Measurements from ENCODE around the gene DCP2.

The DCP2 gene

GRCh38 chr5:112967520-112968083, 9.0 kb upstream of the DCP2 start:
- no peak for DNase-seq

DNA sequence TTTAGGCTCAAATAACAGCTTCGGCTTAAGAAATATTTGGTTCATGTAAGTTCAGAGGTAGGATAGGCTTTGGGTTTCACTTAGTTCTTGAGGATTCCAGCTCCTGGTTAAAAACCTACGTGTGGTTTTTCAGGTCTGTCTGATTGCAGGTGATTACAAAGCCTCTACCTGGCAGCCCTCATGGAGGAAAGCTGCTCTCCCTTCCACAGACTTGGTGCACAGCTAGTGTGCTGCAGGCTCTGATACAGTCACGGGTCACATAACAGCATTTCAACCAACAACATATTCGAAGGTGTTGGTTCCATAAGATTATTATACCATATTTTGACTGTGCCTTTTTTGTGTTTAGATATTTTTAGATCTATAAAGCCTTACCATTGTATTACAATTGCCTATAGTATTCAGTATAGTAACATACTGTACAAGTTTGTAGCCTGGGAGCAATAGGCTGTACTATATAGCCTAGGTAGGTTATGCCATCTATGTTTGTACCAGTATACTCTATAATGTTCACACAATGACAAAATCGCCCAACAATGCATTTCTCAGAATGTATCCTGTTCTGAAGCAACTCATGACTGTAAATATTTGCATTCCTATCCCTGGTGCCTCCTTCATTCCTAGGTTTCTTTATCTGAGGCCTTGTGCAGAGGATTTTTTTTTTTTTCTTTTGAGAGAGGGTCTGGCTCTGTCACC, 8.0 kb upstream of the DCP2 start:
- DNase-seq = no peak

DNA sequence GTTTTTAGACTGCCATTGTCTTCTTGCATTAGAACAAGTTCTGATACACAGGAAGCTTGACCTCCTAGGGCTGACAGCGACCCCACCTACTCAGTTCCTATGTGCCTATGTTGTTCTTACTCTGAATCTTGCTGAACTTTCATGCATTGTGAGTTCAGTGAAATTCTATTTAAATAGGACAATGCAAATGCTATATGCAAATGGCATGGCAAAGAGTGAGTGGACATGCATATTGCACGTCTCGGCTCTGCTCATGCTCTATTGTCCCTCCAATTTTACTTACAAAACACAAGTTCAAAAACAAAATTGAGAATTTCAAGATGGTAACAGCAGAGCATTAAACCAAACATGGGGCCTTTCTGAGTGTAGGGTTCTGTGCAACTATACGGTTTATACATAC, 5.3 kb upstream of the DCP2 start:
- no peak for DNase-seq

- DNase-seq = no peak
These were observed 3.6 kb upstream of the DCP2 start for GRCh38 chr5:112973036-112973435.

GRCh38 chr5:112973904-112974303, 2.7 kb upstream of the DCP2 start:
- DNase-seq = no peak

DNA sequence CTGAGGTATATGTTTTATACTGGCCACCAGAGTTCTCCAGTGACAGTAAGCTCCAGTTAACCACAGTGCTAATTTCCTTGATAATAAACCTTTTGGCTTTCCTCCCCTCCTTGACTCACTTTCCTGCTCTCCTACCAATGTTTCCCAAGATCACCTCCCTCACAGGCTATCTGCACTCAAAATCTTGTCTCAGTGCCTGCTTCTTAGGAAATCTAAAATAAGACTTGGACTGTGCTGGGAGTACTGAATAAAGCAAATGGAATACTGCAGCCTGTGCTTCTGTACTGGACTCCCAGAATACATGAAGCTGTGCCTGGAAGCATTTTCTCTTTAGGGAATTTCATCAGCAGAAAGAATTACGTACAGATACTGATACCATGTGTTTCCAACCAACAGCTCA, 1.7 kb upstream of the DCP2 start:
- no peak for DNase-seq

DNA sequence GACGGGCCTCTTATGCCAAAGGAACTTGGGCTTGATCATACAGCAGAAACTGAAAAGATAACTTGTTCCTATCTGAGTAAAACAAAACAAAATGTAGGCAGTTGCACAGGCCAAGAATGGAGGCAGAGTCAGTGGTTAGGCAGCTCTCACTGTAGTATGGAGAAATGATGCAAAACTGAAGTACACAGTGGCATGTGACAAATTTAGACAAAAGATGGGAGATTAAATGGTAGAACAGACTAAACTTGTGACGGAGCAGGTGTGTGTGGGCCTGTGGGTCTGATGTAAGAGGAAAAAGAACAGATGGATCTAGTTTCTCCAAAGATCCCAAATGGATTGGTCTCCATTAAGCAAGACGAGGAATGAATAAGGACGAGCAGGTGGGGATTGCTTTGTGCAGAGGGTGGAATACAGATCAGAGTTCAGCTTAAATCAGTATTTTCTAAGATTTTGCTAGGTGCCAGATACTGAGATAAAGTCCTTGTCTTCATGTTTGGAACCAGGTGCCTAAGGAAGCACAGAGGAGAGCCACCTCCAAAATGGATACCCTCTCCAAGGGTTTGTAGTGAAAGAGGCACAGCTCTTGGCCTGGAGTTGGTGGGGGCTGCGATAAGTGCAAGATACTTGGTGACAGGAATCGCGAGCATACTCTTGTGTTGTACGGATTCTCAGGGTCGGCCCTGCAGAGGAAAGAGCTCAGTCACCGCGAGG, 722 bp upstream of the DCP2 start:
- no peak for DNase-seq

DNA sequence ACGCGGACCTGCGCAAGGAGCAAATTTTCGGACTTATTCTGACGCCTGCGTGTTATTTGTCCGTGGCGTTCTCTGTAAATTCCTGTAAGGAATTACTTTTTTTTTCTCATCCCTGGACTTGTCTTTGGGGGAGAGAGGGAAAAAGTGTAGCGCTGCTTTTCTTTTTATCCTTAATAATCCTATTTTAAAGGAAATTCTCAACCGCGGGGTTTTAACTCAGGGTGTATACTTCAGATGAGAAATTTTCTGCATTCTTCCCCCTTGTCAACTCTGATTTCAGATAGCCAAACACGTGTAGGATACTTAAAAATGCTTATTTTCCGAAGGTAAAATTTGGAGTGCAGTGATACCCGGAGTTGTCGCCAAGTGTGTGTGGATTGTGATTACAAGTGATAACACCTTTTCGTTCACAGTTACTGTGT, 853 bp downstream of the DCP2 start:
- peak; percentile 66 for DNase-seq

DNA sequence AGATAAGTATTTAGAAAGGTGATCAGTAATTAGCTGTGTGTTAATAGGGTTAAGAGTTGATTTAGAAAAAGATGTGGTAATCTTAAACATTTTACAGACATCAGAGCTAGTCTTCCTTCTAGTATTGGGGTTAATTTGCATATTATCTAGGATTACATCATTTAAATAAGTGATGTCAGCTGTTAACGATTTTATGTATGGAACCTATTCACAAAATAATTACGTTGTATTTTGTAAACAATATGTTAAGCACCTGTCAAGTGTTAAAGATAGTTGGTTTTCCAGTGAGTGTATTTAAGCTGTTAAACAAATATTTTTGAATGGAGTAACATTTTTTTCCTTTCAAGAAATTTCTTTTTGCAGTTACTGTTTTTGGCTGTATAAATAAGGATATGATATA, 2.2 kb downstream of the DCP2 start:
- DNase-seq = peak; percentile 57

- DNase-seq = no peak
These were observed 3.1 kb downstream of the DCP2 start for GRCh38 chr5:112979723-112980122.

DNA sequence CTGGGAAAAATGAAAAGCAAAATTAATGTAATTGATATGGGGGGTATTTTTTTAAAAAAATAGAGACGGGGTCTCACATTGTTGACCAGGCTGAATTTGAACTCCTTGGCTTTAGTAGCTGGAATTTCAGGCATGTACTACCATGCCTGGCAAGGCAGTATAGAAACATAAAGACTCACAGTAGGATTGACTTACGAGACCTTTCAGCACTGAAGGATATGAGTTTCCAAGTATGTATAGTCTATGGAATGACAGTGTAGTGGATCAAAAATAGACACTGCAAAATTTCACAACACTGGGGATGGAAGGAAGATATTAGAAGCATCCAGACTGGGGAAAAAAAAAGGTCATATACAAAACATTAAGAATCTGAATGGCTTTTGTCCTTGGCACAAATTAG, 6.8 kb downstream of the DCP2 start:
- no peak for DNase-seq

DNA sequence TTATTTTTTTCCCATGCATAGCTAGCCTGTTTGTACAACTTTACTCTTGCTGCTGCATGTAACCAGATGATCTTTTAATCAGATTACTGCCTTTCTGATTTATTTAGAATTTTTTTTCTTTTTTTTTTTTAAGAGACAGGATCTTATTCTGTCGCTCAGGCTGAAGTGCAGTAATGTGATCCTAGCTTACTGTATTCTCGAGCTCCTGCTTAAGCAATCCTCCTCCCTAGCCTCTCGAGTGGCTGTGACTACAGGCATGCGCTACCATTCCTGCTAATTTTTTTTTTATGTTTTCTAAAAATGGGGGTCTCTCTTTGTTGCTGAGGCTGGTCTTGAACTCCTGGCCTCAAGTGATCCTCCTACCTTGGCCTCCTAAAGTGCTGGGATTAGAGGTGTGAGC, 9.6 kb downstream of the DCP2 start:
- no peak for DNase-seq

- DNase-seq = peak; percentile 76
These were observed 19.4 kb downstream of the DCP2 start for GRCh38 chr5:112995764-112996618.

DNA sequence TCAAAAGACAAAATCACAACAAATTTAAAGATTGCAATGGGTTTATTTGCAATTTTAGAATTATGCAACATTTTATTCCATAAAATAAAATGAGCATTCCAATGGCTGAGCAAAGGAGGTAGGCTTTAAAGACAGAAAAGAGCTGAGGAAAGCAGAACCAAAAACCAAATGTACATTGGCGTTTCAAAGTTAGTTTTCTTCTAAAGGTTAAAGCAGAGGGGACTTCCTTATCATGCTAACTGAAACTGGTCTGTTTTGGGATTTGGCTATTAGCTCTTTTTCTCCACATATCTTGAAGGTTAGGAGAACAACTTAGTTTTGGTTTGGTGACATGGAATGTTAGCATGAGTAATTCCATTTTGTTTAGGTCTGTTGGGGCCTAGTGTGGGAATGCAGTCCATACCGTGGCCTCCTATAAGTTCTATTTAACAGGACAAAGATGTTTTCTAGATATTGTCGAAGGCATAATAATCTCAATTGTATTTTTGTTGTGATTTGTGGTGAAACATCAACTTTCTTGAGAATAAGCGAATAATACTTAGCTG, 20.3 kb downstream of the DCP2 start:
- DNase-seq = no peak

DNA sequence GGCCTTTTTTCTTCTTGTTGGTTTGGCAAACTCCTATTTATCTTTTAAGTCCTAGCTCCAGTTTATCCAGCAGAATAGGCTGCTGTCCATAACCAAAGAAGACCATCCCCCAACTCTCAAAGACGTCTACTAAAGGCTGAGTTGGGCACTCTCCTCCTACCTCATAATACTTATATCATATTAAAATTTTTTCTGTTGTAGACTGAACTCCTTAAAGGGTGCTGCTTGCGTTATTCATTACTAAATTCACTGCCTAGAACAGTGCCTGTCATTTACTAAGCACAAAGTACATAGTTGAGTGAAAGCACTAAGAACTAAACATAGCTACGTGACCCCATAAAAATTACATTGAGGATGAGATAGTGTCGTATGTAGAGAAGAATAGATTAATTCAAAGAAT, 21.7 kb downstream of the DCP2 start:
- no peak for DNase-seq

DNA sequence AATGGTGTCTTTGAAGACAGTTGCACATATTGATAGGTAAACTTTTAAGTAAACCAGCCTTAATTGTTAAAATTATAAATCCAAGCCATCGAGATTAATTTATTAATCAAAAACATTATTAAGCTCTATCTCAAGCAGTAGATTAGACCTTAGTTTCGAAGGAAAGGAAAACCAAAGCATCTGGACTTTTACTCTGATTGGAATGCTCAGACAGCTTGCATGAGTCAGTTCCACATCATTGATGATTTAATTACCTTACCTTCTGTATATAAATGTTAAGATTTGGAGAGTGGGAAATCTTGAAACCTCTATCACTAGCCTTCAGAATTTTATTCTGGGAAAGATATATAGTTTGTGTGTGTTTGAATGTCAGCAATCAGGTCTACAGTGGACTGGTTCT, 23.9 kb downstream of the DCP2 start:
- DNase-seq = no peak

DNA sequence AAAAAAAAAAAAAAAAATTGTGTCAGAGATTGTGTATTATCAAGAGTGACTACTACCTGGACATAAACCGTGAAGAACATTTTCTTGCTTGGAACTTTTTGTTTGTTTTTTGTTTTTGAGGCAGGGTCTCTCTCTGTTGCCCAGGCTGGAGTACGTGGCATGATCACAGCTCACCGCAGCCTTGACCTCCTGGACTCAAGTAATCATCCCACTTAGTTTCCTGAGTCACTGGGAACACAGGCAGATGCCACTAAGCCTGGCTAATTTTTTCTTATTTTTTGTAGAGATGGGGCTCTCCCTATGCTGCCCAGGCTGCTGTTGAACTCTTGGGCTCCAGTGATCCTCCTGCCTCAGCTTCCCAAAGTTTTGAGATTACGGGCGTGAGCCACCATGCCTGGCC, 25.8 kb downstream of the DCP2 start:
- DNase-seq = no peak

DNA sequence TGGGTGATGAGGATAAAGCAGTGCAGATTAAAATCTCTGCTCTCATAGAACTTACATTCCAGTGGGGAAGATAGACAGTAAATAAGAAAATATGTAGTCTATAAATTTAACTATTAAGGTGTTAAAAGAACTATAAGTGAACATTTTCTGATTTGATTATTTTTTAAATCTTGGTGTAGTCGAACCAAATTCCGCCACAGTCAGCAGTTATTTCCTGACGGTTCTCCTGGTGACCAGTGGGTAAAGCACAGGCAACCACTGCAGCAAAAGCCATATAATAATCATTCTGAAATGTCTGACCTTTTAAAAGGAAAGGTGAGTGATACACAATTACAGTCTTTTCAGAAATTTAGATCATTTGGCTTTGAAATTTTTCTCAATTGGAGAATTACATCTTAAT, 27.2 kb downstream of the DCP2 start:
- no peak for DNase-seq

GRCh38 chr5:113005454-113005853, 28.9 kb downstream of the DCP2 start:
- no peak for DNase-seq

DNA sequence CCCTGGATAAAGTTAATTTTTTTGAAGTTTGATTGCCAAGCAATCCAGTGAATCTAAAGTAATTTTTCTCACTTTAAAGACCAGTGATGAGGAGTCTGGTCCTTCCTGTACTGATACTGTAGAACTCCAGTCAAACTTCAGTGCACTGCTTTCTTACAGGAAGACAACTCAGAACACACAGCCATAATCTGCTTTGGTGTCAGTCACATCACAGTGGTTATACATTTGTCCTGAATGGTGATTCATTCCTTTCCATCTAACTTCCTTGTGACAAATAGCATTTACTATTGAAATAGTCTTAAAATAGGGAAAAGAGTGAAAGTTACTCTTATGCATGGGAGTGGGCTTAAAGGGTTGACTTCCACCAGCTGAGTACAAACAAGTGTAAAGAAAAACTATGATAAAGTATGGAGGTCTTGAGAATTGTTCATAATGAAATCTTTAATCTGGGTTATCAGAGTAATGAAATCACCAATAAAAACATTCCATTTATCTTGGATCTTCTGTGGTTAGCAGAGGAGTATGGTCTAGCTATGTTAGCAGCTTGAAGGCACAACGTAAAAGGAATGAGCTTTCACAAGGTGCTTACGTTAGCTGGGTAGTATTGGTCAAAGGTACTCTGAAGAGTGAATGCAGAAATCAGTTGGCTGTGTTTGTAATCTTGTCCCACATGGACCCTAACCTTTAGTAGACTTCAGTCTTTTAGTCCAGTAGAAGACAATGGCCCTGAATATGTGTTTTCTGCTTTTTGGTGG, 41.5 kb downstream of the DCP2 start:
- DNase-seq = no peak

DNA sequence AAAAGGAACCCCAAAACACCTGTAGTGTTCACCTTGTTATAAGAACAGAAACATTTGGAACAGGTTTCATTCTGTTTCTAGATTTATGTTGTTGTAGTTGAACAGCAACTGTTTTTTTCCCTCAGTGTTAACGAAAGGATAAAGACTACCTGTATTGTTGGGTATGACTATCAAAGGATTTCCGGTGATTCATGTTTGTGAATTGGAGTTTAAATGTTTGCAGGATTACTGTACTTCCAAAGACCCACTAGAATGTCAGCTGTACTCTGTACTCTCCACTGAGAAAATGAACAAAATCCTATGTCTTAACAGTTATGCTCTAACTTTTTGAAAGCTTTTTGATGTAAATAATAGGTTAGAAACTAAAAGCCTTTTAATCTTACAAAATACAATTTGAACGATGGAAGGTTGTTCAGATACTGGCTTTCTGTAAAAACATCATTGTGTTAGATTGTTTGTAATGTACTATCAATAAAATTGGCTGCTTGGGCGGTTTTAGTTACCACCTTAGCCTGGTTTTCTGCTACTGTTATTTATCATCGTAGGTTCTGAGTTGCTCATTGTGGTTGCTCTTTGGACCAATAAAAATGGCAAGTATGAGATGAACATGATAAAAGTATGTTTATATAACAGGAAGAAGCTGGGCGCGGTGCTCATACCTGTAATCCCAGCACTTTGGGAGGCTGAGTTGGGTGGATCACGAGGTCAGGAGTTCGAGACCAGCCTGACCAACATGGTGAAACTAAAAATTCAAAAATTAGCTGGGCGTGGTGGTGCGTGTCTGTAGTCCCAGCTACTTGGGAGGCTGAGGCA, 44.1 kb downstream of the DCP2 start:
- no peak for DNase-seq

DNA sequence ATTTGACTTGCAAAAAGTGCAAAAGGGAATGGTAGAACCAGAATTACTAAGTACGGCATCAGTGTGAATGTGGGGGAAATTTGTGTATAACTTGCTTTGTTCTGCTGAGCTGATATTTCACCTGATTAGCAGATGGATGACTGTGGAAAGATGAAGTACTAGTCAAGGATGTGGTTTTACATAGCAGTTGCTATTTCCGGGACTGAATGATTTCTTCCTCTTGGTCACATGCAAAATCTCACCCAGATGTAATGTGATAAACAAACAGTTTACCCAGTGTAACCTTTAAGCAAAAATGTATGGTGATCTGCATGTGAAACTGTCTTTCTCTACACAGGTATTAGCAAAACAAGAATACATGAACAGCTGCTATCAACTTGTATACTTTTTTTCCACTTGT, 46.1 kb downstream of the DCP2 start:
- DNase-seq = no peak

Measured in NCI-H69 (cell line).